Measurements from ENCODE around the gene SH3RF3. TPM values are rescaled to one million over a fixed set of nuclear protein-coding genes. Genes with fewer than 3 reads are reported as not detected.

Gene SH3RF3
- polyA plus RNA-seq, 1 of the 3 experiments (the other 2 are of a cell fraction): 1.9 TPM

DNA sequence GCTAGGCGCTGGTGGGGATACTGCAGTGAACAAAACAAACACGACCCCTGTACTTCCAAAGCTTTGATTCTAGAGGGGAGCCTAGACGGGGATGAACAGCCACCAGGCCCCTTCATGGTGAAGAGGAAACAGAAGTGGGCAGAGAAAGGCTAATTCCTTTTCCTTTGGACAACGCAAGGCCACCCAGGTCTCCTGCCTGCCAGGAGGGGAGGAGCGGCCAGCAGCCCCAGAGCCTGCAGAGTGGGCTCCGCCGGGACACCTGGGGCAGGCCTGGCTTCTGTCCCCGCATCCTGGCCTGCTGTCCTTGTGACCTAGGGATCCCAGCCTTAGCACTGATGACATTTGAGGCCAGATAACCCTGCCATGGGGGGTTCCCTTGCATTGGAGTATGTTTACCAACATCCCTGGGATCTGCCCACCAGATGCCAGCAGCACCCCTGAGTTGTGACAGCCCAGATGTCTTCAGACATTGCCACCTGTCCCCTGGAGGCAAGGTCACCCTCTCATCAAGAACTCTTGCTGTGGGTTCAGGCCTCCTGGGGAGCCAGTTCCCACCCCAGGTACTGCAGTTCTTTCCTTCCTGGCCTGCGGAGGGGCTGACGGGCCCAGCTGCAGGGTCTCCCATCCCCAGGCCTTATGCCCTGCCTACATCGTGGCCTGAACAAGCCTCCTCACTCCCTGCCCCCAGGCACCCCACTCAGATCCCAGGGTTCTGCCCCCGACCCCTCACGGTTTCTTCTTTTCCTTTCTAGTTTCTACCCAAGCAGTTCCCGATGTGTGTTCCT is 359.1 kb downstream of the SH3RF3 start:
- CTCF ChIA-PET: interaction anchor here (1.8 kb wide), 1 partner anchor 22 kb away, joined by 7 read pairs; no protein-coding TSS in a partner anchor
- H3K9ac ChIP-seq: no peak overlapping the region
- peaks cover 5 to 6% of the 10 kb centered on the region in 2 experiments; a peak in 1 of 4 replicates for H3K4me1 ChIP-seq (ENCODE audit: control insufficient read depth in 1 of 2, insufficient read depth in 2 of 2, low read depth in 1 of 2, low read length in 1 of 2)
- DNase-seq: no peak
- POLR2A ChIA-PET: no interaction called here
- H3K36me3 ChIP-seq (replicated peaks in 1 of 2; ENCODE audit: control insufficient read depth in 1 of 2, insufficient read depth in 2 of 2, low read length in 1 of 2): no peaks in the 10 kb centered on the region
- H3K79me2 ChIP-seq (ENCODE audit: insufficient read depth): no peaks in the 10 kb centered on the region
- H3F3A ChIP-seq (replicated peaks; ENCODE audit: insufficient read depth): no peaks in the 10 kb centered on the region
- H2AFZ ChIP-seq (ENCODE audit: low read depth): no peak overlapping the region
- 96% methylated on average over 9 of the region's 14 CpGs for WGBS (ENCODE audit: low lambda C conversion rate)
- TF ChIP-seq, protein P1, sequence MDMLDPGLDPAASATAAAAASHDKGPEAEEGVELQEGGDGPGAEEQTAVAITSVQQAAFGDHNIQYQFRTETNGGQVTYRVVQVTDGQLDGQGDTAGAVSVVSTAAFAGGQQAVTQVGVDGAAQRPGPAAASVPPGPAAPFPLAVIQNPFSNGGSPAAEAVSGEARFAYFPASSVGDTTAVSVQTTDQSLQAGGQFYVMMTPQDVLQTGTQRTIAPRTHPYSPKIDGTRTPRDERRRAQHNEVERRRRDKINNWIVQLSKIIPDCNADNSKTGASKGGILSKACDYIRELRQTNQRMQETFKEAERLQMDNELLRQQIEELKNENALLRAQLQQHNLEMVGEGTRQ (IDR thresholded peaks at IDR 0.05; ENCODE audit: borderline replicate concordance, low read depth, low read length): no peak
- TF ChIP-seq GABPA (IDR thresholded peaks at IDR 0.05; ENCODE audit: low read depth): no peak
- no peak for TF ChIP-seq POLR2AphosphoS5 (IDR thresholded peaks at IDR 0.05; ENCODE audit: low read depth, low read length)
- TF ChIP-seq, protein P2, sequence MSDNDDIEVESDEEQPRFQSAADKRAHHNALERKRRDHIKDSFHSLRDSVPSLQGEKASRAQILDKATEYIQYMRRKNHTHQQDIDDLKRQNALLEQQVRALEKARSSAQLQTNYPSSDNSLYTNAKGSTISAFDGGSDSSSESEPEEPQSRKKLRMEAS (IDR thresholded peaks at IDR 0.05; ENCODE audit: low read depth): no peak
- TF ChIP-seq, protein P3, sequence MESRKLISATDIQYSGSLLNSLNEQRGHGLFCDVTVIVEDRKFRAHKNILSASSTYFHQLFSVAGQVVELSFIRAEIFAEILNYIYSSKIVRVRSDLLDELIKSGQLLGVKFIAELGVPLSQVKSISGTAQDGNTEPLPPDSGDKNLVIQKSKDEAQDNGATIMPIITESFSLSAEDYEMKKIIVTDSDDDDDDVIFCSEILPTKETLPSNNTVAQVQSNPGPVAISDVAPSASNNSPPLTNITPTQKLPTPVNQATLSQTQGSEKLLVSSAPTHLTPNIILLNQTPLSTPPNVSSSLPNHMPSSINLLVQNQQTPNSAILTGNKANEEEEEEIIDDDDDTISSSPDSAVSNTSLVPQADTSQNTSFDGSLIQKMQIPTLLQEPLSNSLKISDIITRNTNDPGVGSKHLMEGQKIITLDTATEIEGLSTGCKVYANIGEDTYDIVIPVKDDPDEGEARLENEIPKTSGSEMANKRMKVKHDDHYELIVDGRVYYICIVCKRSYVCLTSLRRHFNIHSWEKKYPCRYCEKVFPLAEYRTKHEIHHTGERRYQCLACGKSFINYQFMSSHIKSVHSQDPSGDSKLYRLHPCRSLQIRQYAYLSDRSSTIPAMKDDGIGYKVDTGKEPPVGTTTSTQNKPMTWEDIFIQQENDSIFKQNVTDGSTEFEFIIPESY (IDR thresholded peaks at IDR 0.05; ENCODE audit: borderline replicate concordance, low read depth): no peak
- no peak for TF ChIP-seq RXRA (IDR thresholded peaks at IDR 0.05; ENCODE audit: borderline replicate concordance, low read depth)
- TF ChIP-seq, protein P4, sequence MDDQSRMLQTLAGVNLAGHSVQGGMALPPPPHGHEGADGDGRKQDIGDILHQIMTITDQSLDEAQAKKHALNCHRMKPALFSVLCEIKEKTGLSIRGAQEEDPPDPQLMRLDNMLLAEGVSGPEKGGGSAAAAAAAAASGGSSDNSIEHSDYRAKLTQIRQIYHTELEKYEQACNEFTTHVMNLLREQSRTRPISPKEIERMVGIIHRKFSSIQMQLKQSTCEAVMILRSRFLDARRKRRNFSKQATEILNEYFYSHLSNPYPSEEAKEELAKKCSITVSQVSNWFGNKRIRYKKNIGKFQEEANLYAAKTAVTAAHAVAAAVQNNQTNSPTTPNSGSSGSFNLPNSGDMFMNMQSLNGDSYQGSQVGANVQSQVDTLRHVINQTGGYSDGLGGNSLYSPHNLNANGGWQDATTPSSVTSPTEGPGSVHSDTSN (IDR thresholded peaks at IDR 0.05): no peak
- TF ChIP-seq CHD2 (IDR thresholded peaks at IDR 0.05; ENCODE audit: low read length, partially characterized antibody): no peak
- TF ChIP-seq NRF1 (IDR thresholded peaks at IDR 0.05; ENCODE audit: low read depth, low read length): no peak
- TF ChIP-seq MEF2A (IDR thresholded peaks at IDR 0.05; ENCODE audit: borderline replicate concordance, low read depth): no peak
- no peak for TF ChIP-seq NFIC (IDR thresholded peaks at IDR 0.05; ENCODE audit: borderline replicate concordance)
- TF ChIP-seq, protein P5, sequence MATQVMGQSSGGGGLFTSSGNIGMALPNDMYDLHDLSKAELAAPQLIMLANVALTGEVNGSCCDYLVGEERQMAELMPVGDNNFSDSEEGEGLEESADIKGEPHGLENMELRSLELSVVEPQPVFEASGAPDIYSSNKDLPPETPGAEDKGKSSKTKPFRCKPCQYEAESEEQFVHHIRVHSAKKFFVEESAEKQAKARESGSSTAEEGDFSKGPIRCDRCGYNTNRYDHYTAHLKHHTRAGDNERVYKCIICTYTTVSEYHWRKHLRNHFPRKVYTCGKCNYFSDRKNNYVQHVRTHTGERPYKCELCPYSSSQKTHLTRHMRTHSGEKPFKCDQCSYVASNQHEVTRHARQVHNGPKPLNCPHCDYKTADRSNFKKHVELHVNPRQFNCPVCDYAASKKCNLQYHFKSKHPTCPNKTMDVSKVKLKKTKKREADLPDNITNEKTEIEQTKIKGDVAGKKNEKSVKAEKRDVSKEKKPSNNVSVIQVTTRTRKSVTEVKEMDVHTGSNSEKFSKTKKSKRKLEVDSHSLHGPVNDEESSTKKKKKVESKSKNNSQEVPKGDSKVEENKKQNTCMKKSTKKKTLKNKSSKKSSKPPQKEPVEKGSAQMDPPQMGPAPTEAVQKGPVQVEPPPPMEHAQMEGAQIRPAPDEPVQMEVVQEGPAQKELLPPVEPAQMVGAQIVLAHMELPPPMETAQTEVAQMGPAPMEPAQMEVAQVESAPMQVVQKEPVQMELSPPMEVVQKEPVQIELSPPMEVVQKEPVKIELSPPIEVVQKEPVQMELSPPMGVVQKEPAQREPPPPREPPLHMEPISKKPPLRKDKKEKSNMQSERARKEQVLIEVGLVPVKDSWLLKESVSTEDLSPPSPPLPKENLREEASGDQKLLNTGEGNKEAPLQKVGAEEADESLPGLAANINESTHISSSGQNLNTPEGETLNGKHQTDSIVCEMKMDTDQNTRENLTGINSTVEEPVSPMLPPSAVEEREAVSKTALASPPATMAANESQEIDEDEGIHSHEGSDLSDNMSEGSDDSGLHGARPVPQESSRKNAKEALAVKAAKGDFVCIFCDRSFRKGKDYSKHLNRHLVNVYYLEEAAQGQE (IDR thresholded peaks at IDR 0.05; ENCODE audit: low read depth, low read length): no peak
- TF ChIP-seq, protein P6, sequence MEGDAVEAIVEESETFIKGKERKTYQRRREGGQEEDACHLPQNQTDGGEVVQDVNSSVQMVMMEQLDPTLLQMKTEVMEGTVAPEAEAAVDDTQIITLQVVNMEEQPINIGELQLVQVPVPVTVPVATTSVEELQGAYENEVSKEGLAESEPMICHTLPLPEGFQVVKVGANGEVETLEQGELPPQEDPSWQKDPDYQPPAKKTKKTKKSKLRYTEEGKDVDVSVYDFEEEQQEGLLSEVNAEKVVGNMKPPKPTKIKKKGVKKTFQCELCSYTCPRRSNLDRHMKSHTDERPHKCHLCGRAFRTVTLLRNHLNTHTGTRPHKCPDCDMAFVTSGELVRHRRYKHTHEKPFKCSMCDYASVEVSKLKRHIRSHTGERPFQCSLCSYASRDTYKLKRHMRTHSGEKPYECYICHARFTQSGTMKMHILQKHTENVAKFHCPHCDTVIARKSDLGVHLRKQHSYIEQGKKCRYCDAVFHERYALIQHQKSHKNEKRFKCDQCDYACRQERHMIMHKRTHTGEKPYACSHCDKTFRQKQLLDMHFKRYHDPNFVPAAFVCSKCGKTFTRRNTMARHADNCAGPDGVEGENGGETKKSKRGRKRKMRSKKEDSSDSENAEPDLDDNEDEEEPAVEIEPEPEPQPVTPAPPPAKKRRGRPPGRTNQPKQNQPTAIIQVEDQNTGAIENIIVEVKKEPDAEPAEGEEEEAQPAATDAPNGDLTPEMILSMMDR (IDR thresholded peaks at IDR 0.05): no peak
- TF ChIP-seq RCOR1 (IDR thresholded peaks at IDR 0.05; ENCODE audit: low read length): no peak
- no peak for TF ChIP-seq MXI1 (IDR thresholded peaks at IDR 0.05; ENCODE audit: low read depth, low read length)
- H4K20me1 ChIP-seq (ENCODE audit: insufficient read depth): no peaks in the 10 kb centered on the region
- H3K27me3 ChIP-seq (ENCODE audit: insufficient read depth): no peaks in the 10 kb centered on the region
- H3K27ac ChIP-seq (ENCODE audit: low read depth in 2 of 2, low read length in 1 of 2): peak overlapping the region in 1 of 2 experiments; percentile 39; a peak in 1 of 4 replicates
- H3K4me3 ChIP-seq (ENCODE audit: low read depth in 2 of 2, low read length in 1 of 2): no peak overlapping the region
- H3K4me2 ChIP-seq: peak overlapping the region; percentile 35; the same call in 1 of the 2 replicates
- H3K9me2 ChIP-seq: no peaks in the 10 kb centered on the region
- H3K9me3 ChIP-seq: no peaks in the 10 kb centered on the region

Measured in SK-N-SH (cell line).